Measurements from ENCODE around the gene MAMLD1.
A peak's percentile ranks its signal among the peaks of the same experiment; 100 is the strongest.

MAMLD1 gene

DNA sequence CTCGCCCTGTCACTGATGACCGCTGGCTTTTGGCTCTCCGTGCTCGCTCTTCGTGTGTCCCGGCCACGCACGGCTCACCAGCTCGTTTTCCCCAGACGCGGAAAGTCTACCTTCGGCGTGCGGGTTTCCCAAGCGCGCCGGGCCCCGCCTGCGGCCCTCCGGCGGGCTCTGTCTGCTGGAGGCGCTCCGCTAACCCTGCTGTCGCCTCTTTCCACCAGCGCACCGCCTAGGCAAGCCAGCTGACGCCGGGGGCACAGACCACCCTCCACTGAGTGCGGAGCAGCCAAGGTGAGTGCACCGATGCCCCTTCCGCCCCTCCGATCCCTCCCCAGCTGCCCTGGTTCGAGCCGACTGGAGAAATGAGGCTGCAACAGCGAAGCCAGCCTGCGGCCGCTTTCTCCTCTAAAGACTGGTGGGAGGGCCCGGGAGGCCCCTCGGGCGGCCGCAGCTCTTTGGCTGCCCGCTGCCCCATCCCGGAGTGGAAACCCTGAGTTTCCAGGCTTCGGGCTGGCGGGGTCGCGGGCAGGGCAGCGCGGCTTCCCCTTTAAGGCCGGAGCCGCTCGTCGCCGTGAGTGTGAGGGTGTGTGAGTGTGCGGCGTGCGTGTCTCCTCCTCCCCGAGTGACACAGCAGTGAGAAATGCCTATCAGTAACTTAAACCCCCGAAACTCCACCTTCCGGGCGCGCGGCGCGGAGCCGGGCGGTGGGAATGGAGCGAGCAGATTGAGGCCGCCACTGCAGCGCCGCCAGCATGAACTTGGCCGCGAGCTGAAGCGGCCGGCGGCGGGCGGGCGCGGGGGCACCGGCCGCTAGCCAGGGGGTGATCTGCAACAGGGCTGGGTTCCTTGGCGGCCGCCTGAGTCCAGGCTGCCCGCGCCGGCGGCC, at the start of gene MAMLD1:
Gene MAMLD1, plus strand, starts transcription at position 719 of the 883 bp plus-strand sequence. CDS start 82,200 bp downstream, outside the sequence.
- H3K4me1 Mint-ChIP-seq = peaks cover 40% of the 10 kb centered on the region
- no peaks in the 10 kb centered on the region for H3K27me3 Mint-ChIP-seq
- H3K27ac Mint-ChIP-seq (ENCODE audit: low read depth) = peak within 1 kb of the TSS; percentile 54
- DNase-seq (ENCODE audit: low spot score in 2 of 2) (peak in 1 of 2 donors; percentile 32), ATAC-seq (replicated peaks; ENCODE audit: extremely low read depth, poor library complexity, severe bottlenecking) (peak; percentile 66)
- H3K9me3 Mint-ChIP-seq = no peaks in the 10 kb centered on the region
- H3K36me3 Mint-ChIP-seq (ENCODE audit: insufficient read depth) = peaks cover 4% of the 10 kb centered on the region
- peak within 1 kb of the TSS; percentile 81 for H3K4me3 Mint-ChIP-seq

DNA sequence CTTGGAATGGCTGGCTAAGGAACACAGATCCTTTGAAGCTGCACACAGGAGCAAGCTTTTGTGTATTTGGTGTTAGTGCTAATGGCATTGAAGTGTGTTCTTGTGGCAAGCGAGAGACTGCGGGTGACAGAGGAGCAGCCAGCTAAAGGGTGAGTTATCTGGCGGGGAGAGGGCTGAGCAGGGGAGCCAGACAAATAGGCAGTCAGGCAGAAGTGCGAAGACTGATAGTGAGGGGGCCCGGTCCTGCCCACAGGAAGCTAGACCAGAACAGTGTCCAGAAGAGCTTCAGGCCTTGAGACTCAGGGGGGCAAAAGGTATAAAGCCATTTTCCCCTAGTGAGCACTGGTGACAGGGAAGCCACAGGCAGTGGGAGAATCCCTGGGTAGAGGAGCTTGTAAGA, 49.6 kb upstream of the MAMLD1 start:
- Mint-ChIP-seq H3K36me3 (ENCODE audit: insufficient read depth) (peaks cover 1% of the 10 kb centered on the region), H3K4me1 (no peaks in the 10 kb centered on the region), H3K27me3 (no peaks in the 10 kb centered on the region), H3K4me3 (no peak overlapping the region), H3K27ac (ENCODE audit: low read depth) (no peak overlapping the region), H3K9me3 (no peaks in the 10 kb centered on the region)
- no peak for ATAC-seq (replicated peaks; ENCODE audit: extremely low read depth, poor library complexity, severe bottlenecking)
- DNase-seq (ENCODE audit: low spot score in 2 of 2) = no peak

DNA sequence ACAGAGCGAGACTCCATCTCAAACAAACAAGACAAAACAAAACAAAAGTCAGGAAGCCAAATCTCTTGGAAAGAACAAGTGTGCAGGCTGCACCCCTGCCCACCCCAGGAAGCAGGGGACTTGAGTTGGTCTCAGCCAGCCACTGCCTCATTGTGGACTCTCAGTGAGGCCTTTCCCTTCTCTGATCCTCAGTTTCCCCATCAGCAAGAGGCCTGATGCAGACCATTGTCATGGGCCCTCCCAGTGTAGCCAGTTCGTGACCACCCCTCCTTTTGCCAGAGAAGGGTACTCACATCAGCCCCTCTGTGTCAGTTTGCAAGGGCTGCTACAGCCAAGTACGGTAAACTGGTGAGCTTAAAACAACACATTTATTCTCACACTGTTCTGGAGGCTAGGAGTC, 48.9 kb upstream of the MAMLD1 start:
- no peak for ATAC-seq (replicated peaks; ENCODE audit: extremely low read depth, poor library complexity, severe bottlenecking)
- peaks cover 1% of the 10 kb centered on the region for H3K36me3 Mint-ChIP-seq (ENCODE audit: insufficient read depth)
- H3K27ac Mint-ChIP-seq (ENCODE audit: low read depth) = no peak overlapping the region
- no peaks in the 10 kb centered on the region for H3K9me3 Mint-ChIP-seq
- H3K27me3 Mint-ChIP-seq = no peaks in the 10 kb centered on the region
- H3K4me3 Mint-ChIP-seq = no peak overlapping the region
- no peak for DNase-seq (ENCODE audit: low spot score in 2 of 2)
- no peaks in the 10 kb centered on the region for H3K4me1 Mint-ChIP-seq

DNA sequence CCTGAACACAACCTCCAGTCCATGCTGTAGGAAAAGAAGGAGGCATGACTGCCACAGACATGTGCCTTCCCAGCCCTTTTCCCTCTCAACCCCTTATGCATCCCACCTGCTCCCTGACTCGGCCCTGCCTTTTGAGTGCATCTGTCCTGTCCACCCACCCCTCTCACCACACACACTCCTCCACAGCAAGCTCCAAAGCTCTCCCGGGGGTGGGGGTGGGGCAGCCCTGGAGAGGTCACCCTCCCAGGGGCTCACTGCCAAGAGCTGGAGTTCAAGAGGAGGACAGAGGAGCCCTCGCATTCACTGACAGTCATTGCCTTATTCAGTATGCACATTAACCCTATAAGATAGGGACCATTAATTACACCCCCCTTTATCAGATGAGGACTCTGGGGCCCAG, 46.6 kb upstream of the MAMLD1 start:
- no peaks in the 10 kb centered on the region for H3K27me3 Mint-ChIP-seq
- no peaks in the 10 kb centered on the region for H3K4me1 Mint-ChIP-seq
- H3K36me3 Mint-ChIP-seq (ENCODE audit: insufficient read depth) = peaks cover 1% of the 10 kb centered on the region
- H3K4me3 Mint-ChIP-seq = no peak overlapping the region
- no peak for DNase-seq (ENCODE audit: low spot score in 2 of 2)
- H3K9me3 Mint-ChIP-seq = no peaks in the 10 kb centered on the region
- no peak for ATAC-seq (replicated peaks; ENCODE audit: extremely low read depth, poor library complexity, severe bottlenecking)
- H3K27ac Mint-ChIP-seq (ENCODE audit: low read depth) = no peak overlapping the region

DNA sequence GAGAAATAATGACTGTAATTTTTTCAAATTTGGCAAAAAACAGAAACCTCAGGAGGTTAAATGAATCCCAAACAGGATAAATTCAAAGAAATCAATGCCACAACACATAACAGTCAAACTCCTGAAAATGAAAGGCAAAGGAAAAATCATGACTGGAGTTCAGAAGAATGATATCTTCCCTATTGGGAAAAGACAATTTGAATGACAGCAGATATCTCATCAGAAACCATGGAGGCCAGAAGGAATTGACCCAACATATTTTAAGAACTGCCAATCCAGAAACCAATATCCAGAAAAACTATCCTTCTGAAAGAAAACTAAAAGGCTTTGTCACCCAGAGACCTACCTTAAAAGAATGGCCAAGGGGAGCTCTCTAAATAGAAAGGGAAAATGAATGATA, 40.1 kb upstream of the MAMLD1 start:
- Mint-ChIP-seq H3K27ac (ENCODE audit: low read depth) (no peak overlapping the region), H3K4me3 (no peak overlapping the region), H3K27me3 (no peaks in the 10 kb centered on the region), H3K36me3 (ENCODE audit: insufficient read depth) (no peaks in the 10 kb centered on the region), H3K9me3 (no peaks in the 10 kb centered on the region), H3K4me1 (no peaks in the 10 kb centered on the region)
- DNase-seq (ENCODE audit: low spot score in 2 of 2) (no peak), ATAC-seq (replicated peaks; ENCODE audit: extremely low read depth, poor library complexity, severe bottlenecking) (no peak)

DNA sequence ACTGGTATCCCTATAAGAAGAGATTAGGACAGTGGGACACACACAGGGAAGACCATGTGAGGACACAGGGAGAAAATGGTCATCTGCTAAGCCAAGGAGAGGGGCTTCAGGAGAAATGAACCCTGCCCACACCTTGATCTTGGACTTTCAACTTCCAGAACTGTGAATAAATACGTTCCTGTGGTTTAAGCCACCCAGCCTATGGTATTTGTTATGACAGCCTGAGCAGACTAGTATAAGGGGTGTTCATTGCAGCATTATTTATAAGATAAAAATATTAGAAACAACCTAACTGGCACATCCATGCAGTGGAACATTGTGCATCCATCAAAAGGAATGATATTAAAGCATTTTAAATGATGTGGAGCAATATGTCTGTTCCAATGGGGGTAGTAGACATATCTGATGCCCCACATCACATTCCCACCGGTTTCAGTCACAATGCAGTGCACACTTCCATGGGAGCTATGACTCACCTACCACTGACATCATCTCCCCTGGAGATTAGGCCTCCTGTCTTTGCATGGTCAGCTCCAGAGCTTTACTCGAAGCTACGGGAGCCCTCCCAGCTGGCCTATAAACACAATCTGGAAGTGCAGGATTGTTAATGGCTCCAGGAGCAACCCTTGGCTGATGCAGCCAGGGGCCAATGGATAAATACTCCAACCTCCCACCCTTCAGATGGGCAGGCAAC, 38.9 kb upstream of the MAMLD1 start:
- Mint-ChIP-seq H3K27me3 (no peaks in the 10 kb centered on the region), H3K4me1 (no peaks in the 10 kb centered on the region), H3K9me3 (no peaks in the 10 kb centered on the region), H3K27ac (ENCODE audit: low read depth) (no peak overlapping the region), H3K4me3 (no peak overlapping the region), H3K36me3 (ENCODE audit: insufficient read depth) (no peaks in the 10 kb centered on the region)
- DNase-seq (ENCODE audit: low spot score in 2 of 2) = no peak
- no peak for ATAC-seq (replicated peaks; ENCODE audit: extremely low read depth, poor library complexity, severe bottlenecking)

- DNase-seq (ENCODE audit: low spot score in 2 of 2) (no peak), ATAC-seq (replicated peaks; ENCODE audit: extremely low read depth, poor library complexity, severe bottlenecking) (no peak)
- Mint-ChIP-seq H3K27ac (ENCODE audit: low read depth) (no peak overlapping the region), H3K9me3 (no peaks in the 10 kb centered on the region), H3K4me3 (no peak overlapping the region), H3K36me3 (ENCODE audit: insufficient read depth) (no peaks in the 10 kb centered on the region), H3K27me3 (no peaks in the 10 kb centered on the region), H3K4me1 (no peaks in the 10 kb centered on the region)
Observed at GRCh38 chrX:150324919-150325318, 38.2 kb upstream of the MAMLD1 start.

DNA sequence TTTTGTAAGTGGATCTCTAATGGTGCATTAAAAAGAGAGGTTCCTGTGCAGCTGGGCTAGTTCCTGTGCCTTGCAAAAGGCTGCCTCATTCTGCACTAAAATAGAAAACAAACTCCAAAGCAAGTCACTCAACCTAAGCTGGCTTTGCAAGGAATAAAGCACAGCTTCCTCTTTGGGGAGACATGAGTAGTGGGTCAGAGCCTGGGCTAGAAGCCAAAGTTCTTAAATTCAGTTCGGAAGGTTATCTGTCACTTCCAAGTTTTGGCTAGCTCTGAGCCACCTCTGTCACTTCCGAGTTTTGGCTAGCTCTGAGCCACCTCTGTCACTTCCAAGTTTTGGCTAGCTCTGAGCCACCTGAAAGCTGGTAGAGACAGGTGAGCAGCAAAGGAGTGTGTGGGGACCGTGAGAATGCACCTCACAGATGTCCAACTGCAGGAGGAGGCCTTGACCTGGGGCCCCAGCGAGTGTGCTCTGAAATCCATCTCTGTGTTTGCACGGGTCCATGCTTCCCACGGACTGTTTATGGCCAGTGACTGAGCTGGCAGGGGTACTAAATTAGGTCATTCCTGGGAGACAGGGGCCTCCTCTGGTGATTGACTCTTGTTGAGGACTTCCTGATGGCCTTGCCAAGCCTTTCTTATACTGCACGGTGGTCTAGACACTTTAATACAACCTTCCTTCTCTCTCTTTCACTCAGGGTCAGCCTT, 36.4 kb upstream of the MAMLD1 start:
- Mint-ChIP-seq H3K27ac (ENCODE audit: low read depth) (no peak overlapping the region), H3K36me3 (ENCODE audit: insufficient read depth) (no peaks in the 10 kb centered on the region), H3K4me3 (no peak overlapping the region), H3K9me3 (no peaks in the 10 kb centered on the region), H3K4me1 (no peaks in the 10 kb centered on the region), H3K27me3 (no peaks in the 10 kb centered on the region)
- DNase-seq (ENCODE audit: low spot score in 2 of 2) (no peak), ATAC-seq (replicated peaks; ENCODE audit: extremely low read depth, poor library complexity, severe bottlenecking) (no peak)

DNA sequence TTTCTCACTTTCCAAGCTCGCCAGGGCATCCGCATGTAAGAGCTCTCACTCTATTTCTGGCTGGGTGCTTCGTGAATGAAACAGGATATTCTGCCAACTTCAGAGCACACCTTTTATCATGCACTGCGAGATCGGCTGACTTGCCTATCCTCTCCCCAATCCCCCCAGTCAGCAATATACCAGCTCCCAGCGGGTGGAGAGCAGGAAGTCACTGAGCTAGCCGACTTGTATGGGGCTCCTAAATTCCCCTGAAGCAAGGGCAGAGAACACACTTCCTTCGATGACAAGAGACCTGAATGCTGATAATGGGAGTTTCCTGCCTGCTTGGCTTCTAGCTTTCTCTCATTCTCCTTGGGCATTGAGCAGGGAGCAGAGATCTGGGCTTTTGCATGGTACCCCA, 33.8 kb upstream of the MAMLD1 start:
- no peaks in the 10 kb centered on the region for H3K27me3 Mint-ChIP-seq
- no peak overlapping the region for H3K27ac Mint-ChIP-seq (ENCODE audit: low read depth)
- no peaks in the 10 kb centered on the region for H3K9me3 Mint-ChIP-seq
- peaks cover 10% of the 10 kb centered on the region for H3K4me1 Mint-ChIP-seq
- no peak for DNase-seq (ENCODE audit: low spot score in 2 of 2)
- no peak for ATAC-seq (replicated peaks; ENCODE audit: extremely low read depth, poor library complexity, severe bottlenecking)
- no peaks in the 10 kb centered on the region for H3K36me3 Mint-ChIP-seq (ENCODE audit: insufficient read depth)
- no peak overlapping the region for H3K4me3 Mint-ChIP-seq

DNA sequence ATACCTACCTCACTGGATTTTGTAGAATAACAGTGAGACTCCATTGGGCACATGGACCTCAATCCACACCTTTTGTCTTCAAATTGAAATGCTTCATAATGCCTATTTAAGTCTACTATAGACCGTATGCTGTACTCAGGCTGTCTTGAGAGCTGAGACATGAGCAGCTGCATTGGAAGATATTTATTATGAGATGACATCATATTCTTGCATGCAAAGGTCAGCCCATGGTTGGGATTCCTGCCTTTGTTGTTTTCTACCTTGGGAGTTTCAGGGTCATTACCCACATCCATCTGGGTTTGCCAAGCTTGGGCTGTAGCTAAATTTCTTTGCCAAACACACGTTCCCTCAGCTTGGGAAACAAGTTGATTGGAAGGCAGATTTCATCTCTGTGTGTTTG, 33.2 kb upstream of the MAMLD1 start:
- Mint-ChIP-seq H3K4me1 (peaks cover 10% of the 10 kb centered on the region), H3K27ac (ENCODE audit: low read depth) (no peak overlapping the region), H3K36me3 (ENCODE audit: insufficient read depth) (no peaks in the 10 kb centered on the region), H3K4me3 (no peak overlapping the region), H3K9me3 (no peaks in the 10 kb centered on the region), H3K27me3 (no peaks in the 10 kb centered on the region)
- DNase-seq (ENCODE audit: low spot score in 2 of 2) (no peak), ATAC-seq (replicated peaks; ENCODE audit: extremely low read depth, poor library complexity, severe bottlenecking) (no peak)

DNA sequence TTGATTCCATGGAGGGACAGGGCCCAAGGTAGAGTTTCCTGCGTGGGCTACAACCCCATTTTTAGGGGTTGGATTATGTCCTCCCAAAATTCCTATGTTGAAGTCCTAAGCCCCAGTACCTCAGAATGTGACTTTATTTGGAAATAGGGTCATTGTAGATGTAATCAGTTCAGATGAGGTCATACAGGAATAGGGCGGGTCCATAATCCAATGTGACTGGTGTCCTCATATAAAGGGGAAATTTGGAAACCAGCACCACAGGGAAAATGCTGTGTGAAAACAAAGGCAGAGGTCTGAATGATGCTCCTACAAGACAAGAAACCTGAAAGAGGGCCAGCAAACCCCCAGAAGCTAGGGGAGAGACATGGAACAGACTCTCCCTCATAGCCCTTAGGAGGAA, 31.1 kb upstream of the MAMLD1 start:
- Mint-ChIP-seq H3K9me3 (no peaks in the 10 kb centered on the region), H3K27ac (ENCODE audit: low read depth) (no peak overlapping the region), H3K27me3 (no peaks in the 10 kb centered on the region), H3K4me3 (no peak overlapping the region), H3K4me1 (peaks cover 10% of the 10 kb centered on the region), H3K36me3 (ENCODE audit: insufficient read depth) (no peaks in the 10 kb centered on the region)
- ATAC-seq (replicated peaks; ENCODE audit: extremely low read depth, poor library complexity, severe bottlenecking) (no peak), DNase-seq (ENCODE audit: low spot score in 2 of 2) (no peak)

- DNase-seq (ENCODE audit: low spot score in 2 of 2) = no peak
- H3K4me3 Mint-ChIP-seq = no peak overlapping the region
- no peaks in the 10 kb centered on the region for H3K9me3 Mint-ChIP-seq
- no peak for ATAC-seq (replicated peaks; ENCODE audit: extremely low read depth, poor library complexity, severe bottlenecking)
- no peak overlapping the region for H3K27ac Mint-ChIP-seq (ENCODE audit: low read depth)
- H3K27me3 Mint-ChIP-seq = no peaks in the 10 kb centered on the region
- no peaks in the 10 kb centered on the region for H3K36me3 Mint-ChIP-seq (ENCODE audit: insufficient read depth)
- H3K4me1 Mint-ChIP-seq = peaks cover 10% of the 10 kb centered on the region
Observed at GRCh38 chrX:150334100-150334499, 29.0 kb upstream of the MAMLD1 start.

Data from central memory CD8-positive, alpha-beta T cell (primary cell).